B cell (primary cell): ENCODE data around the gene TEDDM1. TPM values are rescaled to one million over a fixed set of nuclear protein-coding genes. Genes with fewer than 3 reads are reported as not detected.

Source experiments
- ATAC-seq: fragments of 200-7000 bp; cut with Tn5 transposase; one replicate; pipeline ENCODE4 v1.10.0; 2021; ENCODE audit warnings: low read depth, mild to moderate bottlenecking, moderate number of reproducible peaks, moderate library complexity
- CTCF ChIA-PET: fragments of 350-600 bp; sonication (Branson Sonifier 250); formaldehyde crosslinking; loops from one replicate; lab custom pipeline; 2021; ENCODE audit warnings: antibody characterized with exemption, inconsistent platforms; lab: Charles Lee
- POLR2A ChIA-PET: fragments of 350-600 bp; sonication (Branson Sonifier 250); formaldehyde crosslinking; loops from one replicate; lab custom pipeline; 2021; ENCODE audit warnings: antibody characterized with exemption; lab: Charles Lee
- DNase-seq: peaks from one replicate; pipeline ENCODE4 v3.0.0; 2013
- H2AFZ ChIP-seq: 2 replicates; pipeline ENCODE4 v1.6.1; 2012; ENCODE audit warnings: mild to moderate bottlenecking, low read depth, low read length; ENCODE audit not compliant: insufficient read depth, poor library complexity, severe bottlenecking
- H3K27ac ChIP-seq, 2 donors: 1 replicate in 1 of 2; 2 replicates in 1 of 2; pipeline ENCODE4 v1.5.1; 2012 to 2013; ENCODE audit warnings: low read length in 2 of 2, mild to moderate bottlenecking in 2 of 2, moderate library complexity in 1 of 2
- H3K27me3 ChIP-seq, 4 experiments: fragments of 200-600 bp in 1 of 4; sonication (generic) in 1 of 4; replicated peaks in 1 of 4; 1 replicate in 2 of 4; 2 replicates in 2 of 4; pipeline versions ENCODE4 v1.6.1 to v1.7.0; 2013 to 2016; ENCODE audit warnings: low read length in 3 of 4, mild to moderate bottlenecking in 2 of 4, mixed read lengths in 1 of 4, moderate library complexity in 1 of 4; ENCODE audit not compliant: insufficient read depth in 4 of 4, control insufficient read depth in 3 of 4; ENCODE audit errors: control extremely low read depth in 1 of 4
- H3K36me3 ChIP-seq, 2 experiments: replicated peaks in 1 of 2; 1 replicate in 1 of 2; 2 replicates in 1 of 2; pipeline versions ENCODE4 v1.6.1 to v1.7.1; 2013; ENCODE audit warnings: low read length in 1 of 2; ENCODE audit not compliant: insufficient read depth in 2 of 2, control insufficient read depth in 1 of 2; ENCODE audit errors: control extremely low read depth in 1 of 2, extremely low read depth in 1 of 2
- H3K4me1 ChIP-seq, 2 donors: fragments of 200-600 bp in 1 of 2; sonication (generic) in 1 of 2; 1 replicate in 1 of 2; 2 replicates in 1 of 2; pipeline versions ENCODE4 v1.5.1 to v1.6.1; 2013 to 2017; ENCODE audit warnings: low read length in 2 of 2; ENCODE audit not compliant: control insufficient read depth in 2 of 2, insufficient read depth in 2 of 2
- H3K4me2 ChIP-seq: replicated peaks from 2 replicates; pipeline ENCODE3; 2012; ENCODE audit warnings: mild to moderate bottlenecking, low read depth, low read length; ENCODE audit not compliant: poor library complexity, severe bottlenecking
- H3K4me3 ChIP-seq, 5 experiments: fragments of 200-600 bp in 1 of 5; sonication (generic) in 1 of 5; 1 replicate in 3 of 5; 2 replicates in 2 of 5; pipeline versions ENCODE4 v1.5.1 to v1.7.0; 2011 to 2016; ENCODE audit warnings: low read length in 4 of 5, mild to moderate bottlenecking in 4 of 5, low read depth in 2 of 5, control low read depth in 1 of 5, moderate library complexity in 1 of 5; ENCODE audit not compliant: insufficient read depth in 1 of 5; ENCODE audit errors: control extremely low read depth in 1 of 5, extremely low read depth in 1 of 5
- H3K79me2 ChIP-seq: fragments of 200-600 bp; sonication (generic); one replicate; pipeline ENCODE4 v1.6.0; 2016; ENCODE audit warnings: low read length; ENCODE audit not compliant: control insufficient read depth, insufficient read depth
- H3K9ac ChIP-seq: fragments of 200-600 bp; sonication (generic); 2 replicates; pipeline ENCODE4 v1.6.1; 2017; ENCODE audit warnings: mild to moderate bottlenecking, low read length, moderate library complexity
- H3K9me3 ChIP-seq, 3 donors: one replicate each; pipeline versions ENCODE4 v1.6.1 to v1.7.1; 2013; ENCODE audit warnings: low read length in 2 of 3; ENCODE audit not compliant: control insufficient read depth in 2 of 3, insufficient read depth in 1 of 3; ENCODE audit errors: control extremely low read depth in 1 of 3
- H4K20me1 ChIP-seq: 2 replicates; pipeline ENCODE4 v1.6.0; 2012; ENCODE audit warnings: mild to moderate bottlenecking, low read length; ENCODE audit not compliant: insufficient read depth, control insufficient read depth, poor library complexity, severe bottlenecking
- H3K27ac Mint-ChIP-seq: one replicate; pipeline ENCODE4 v1.8.0; 2021; ENCODE audit warnings: mixed read lengths
- H3K27me3 Mint-ChIP-seq: one replicate; pipeline ENCODE4 v1.8.0; 2021; ENCODE audit warnings: mixed read lengths
- H3K4me1 Mint-ChIP-seq: one replicate; pipeline ENCODE4 v1.8.0; 2021; ENCODE audit warnings: mixed read lengths
- H3K4me3 Mint-ChIP-seq: one replicate; pipeline ENCODE4 v1.8.0; 2021; ENCODE audit warnings: mixed read lengths
- H3K9me3 Mint-ChIP-seq: one replicate; pipeline ENCODE4 v1.8.0; 2022; ENCODE audit warnings: mixed read lengths; ENCODE audit not compliant: insufficient read depth
- CTCF ChIP-seq: fragments of 200-600 bp; IDR thresholded peaks from one replicate; pipeline ENCODE4 v1.8.0; 2022; ENCODE audit warnings: antibody characterized with exemption, mild to moderate bottlenecking
- EZH2 ChIP-seq: IDR thresholded peaks from 2 replicates; pipeline ENCODE4 v1.6.1; 2012; ENCODE audit warnings: borderline replicate concordance, low read depth, mild to moderate bottlenecking, moderate library complexity, low read length; ENCODE audit not compliant: insufficient read depth, poor library complexity, severe bottlenecking
- WGBS: methylation state at CpG from one replicate; pipeline ENCODE4 v1.1.5; 2013; ENCODE audit warnings: missing lambda C conversion rate; ENCODE audit not compliant: insufficient coverage; 5-methylcytosine and 5-hydroxymethylcytosine counted together
- intact Hi-C: fragments of 100-400 bp; cut with micrococcal nuclease; formaldehyde crosslinking; loops from one replicate; pipeline ENCODE4 v1.10.0; 2022
- polyA plus RNA-seq: library from polyadenylated mRNA; depleted of rRNA; stranded (reverse); fragments of >200 nt; gene quantifications from 2 replicates; pipeline ENCODE4 v1.2.3, GENCODE V29; 2012
- total RNA-seq, 2 donors: library from RNA; stranded (reverse); fragments of 120-200 nt in 1 of 2; gene quantifications; 1 replicate in 1 of 2; 2 replicates in 1 of 2; pipeline versions ENCODE4 v1.2.3 to v1.2.4, GENCODE V29; 2013 to 2022

The TEDDM1 gene
- total and polyA plus RNA-seq, 2 donors (not counting 1 experiment from before 2014, with no cell fraction given): not detected

DNA sequence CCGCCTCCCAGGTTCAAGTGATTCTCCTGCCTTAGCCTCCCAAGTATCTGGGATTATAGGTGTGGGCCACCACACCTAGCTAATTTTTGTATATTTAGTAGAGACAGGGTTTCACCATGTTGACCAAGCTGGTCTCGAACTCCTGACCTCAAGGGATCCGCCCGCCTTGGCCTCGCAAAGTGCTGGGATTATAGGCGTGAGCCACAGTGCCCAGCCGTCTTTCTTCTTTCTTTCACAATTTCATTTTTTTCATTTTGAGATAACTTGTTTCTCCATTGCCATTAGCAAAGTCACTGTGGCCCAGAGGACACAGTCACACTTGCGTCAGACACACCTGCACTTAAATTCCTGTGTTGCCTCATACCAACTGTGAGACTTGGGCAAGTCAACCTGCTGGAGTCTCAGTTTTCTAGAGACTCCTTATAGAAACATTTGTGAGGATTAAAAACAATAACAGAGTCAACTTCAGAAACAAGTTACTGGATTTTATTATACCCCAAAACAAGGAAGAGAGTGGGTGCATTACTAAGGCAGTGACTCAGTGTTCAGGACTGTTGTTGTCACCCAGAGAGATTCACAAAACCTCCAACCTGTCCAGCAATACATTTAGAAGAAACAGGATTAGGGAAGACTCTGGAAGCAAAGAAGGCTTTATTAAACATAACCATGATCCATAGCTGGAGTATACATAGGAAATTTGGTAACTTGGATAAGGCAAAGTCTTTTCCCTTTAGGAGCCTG, 2.6 kb downstream of the TEDDM1 start:
- peaks cover 4% of the 10 kb centered on the region for H3K27me3 Mint-ChIP-seq
- Histone ChIP-seq H3K27me3 (peaks cover 0 to 7% (median 3%) of the 10 kb centered on the region in 4 experiments), H4K20me1 (no peaks in the 10 kb centered on the region), H2AFZ (no peak overlapping the region), H3K4me1 (peaks cover 3 to 8% of the 10 kb centered on the region in 2 donors), H3K9ac (no peak overlapping the region), H3K4me2 (no peak overlapping the region), H3K9me3 (no peaks in the 10 kb centered on the region), H3K36me3 (no peaks in the 10 kb centered on the region), H3K4me3 (no peak overlapping the region), H3K79me2 (no peaks in the 10 kb centered on the region), H3K27ac (no peak overlapping the region)
- POLR2A ChIA-PET: no interaction called here
- no peak for ATAC-seq
- H3K27ac Mint-ChIP-seq: no peak overlapping the region
- 89% methylated on average over 7 of the region's 8 CpGs for WGBS
- no peak overlapping the region for H3K4me3 Mint-ChIP-seq
- no peaks in the 10 kb centered on the region for H3K9me3 Mint-ChIP-seq
- CTCF ChIA-PET: interaction anchor here (0.7 to 11.0 kb wide), 12 partner anchors 10 to 919 kb away, joined by 4 to 378 read pairs (median 10); no protein-coding TSS in a partner anchor
- DNase-seq: no peak
- no peak for TF ChIP-seq EZH2
- no peak for TF ChIP-seq CTCF
- H3K4me1 Mint-ChIP-seq: peaks cover 10% of the 10 kb centered on the region
- intact Hi-C loops: loop anchor here (5.0 kb wide), 1 partner anchor 389 kb away; the partner anchor contains the start of gene NPL

GRCh38 chr1:182395906-182396305, 4.6 kb downstream of the TEDDM1 start:
- Mint-ChIP-seq H3K27me3 (peaks cover 4% of the 10 kb centered on the region), H3K4me3 (no peak overlapping the region), H3K27ac (no peak overlapping the region), H3K4me1 (peaks cover 19% of the 10 kb centered on the region), H3K9me3 (no peaks in the 10 kb centered on the region)
- H3K4me3 ChIP-seq: no peak overlapping the region
- ATAC-seq (no peak), DNase-seq (no peak)
- H4K20me1 ChIP-seq: no peaks in the 10 kb centered on the region
- no peak overlapping the region for H3K9ac ChIP-seq
- H2AFZ ChIP-seq: no peak overlapping the region
- peaks cover 5% of the 10 kb centered on the region for H3K79me2 ChIP-seq
- H3K27me3 ChIP-seq: peaks cover 0 to 13% (median 6%) of the 10 kb centered on the region in 4 experiments
- no peak overlapping the region for H3K4me2 ChIP-seq
- H3K36me3 ChIP-seq: no peaks in the 10 kb centered on the region
- POLR2A ChIA-PET: no interaction called here
- CTCF ChIA-PET: interaction anchor here (0.7 to 11.0 kb wide), 18 partner anchors 9 to 917 kb away, joined by 3 to 378 read pairs (median 10); no protein-coding TSS in a partner anchor
- H3K27ac ChIP-seq: no peak overlapping the region
- TF ChIP-seq EZH2: no peak
- TF ChIP-seq CTCF: no peak
- intact Hi-C loops: loop anchor here (1.0 to 5.0 kb wide), 2 partner anchors 391 to 917 kb away; partner anchors contain the start of gene NPL
- no peaks in the 10 kb centered on the region for H3K9me3 ChIP-seq
- H3K4me1 ChIP-seq: peaks cover 10 to 19% of the 10 kb centered on the region in 2 donors
- WGBS: no CpG with 5 or more reads among the region's 3 CpGs
